K562 (cell line): ENCODE measurements around the gene PIK3CB. TPM values are rescaled to one million over a fixed set of nuclear protein-coding genes. Genes with fewer than 3 reads are reported as not detected.

Source experiments
- ATF7 ChIP-seq: fragments of 450-650 bp; IDR thresholded peaks from 2 replicates; pipeline ENCODE4 v1.7.1; 2014; ENCODE audit warnings: mild to moderate bottlenecking, moderate library complexity
- ETV6 ChIP-seq, 3 experiments: fragments of 150-350 bp in 1 of 3; sonication (generic) in 1 of 3; formaldehyde crosslinking in 1 of 3; IDR thresholded peaks; 2 replicates each; pipeline versions ENCODE4 v1.6.1 to v1.8.0; 2014 to 2022; ENCODE audit warnings: borderline replicate concordance in 2 of 3, low read depth in 2 of 3, antibody characterized with exemption in 1 of 3, low read length in 1 of 3, mild to moderate bottlenecking in 1 of 3, missing genetic modification reagents in 1 of 3
- FUS ChIP-seq: fragments of 200-400 bp; formaldehyde crosslinking; optimal IDR thresholded peaks from 2 replicates; pipeline ENCODE3; 2017; ENCODE audit warnings: low read depth, low read length
- HDAC1 ChIP-seq, 2 experiments: fragments of 450-650 bp; IDR thresholded peaks; 2 replicates each; pipeline ENCODE4 v1.6.1; 2016 to 2017; ENCODE audit warnings: inconsistent platforms in 1 of 2, mild to moderate bottlenecking in 1 of 2, moderate library complexity in 1 of 2
- HLTF ChIP-seq: fragments of 450-650 bp; IDR thresholded peaks from 2 replicates; pipeline ENCODE4 v1.6.1; 2016
- MIER1 ChIP-seq: fragments of 450-650 bp; IDR thresholded peaks from 2 replicates; pipeline ENCODE4 v1.6.1; 2016; ENCODE audit warnings: antibody characterized with exemption, mild to moderate bottlenecking, low read depth
- NFE2L1 ChIP-seq: fragments of 450-650 bp; IDR thresholded peaks from 2 replicates; pipeline ENCODE4 v1.6.1; 2016; ENCODE audit warnings: missing genetic modification characterization, low read depth, mild to moderate bottlenecking, missing compliant biosample characterization, moderate library complexity, borderline replicate concordance
- RCOR1 ChIP-seq, 2 experiments: IDR thresholded peaks; 2 replicates each; pipeline ENCODE4 v1.6.1; 2012; ENCODE audit warnings: low read depth in 2 of 2, low read length in 2 of 2, borderline replicate concordance in 1 of 2, improper control_type of control experiment in 1 of 2
- SIRT6 ChIP-seq: IDR thresholded peaks from one replicate; pipeline ENCODE4 v1.6.1; 2012; ENCODE audit warnings: low read depth, mild to moderate bottlenecking, control low read depth, inconsistent platforms, low read length, moderate library complexity
- TBP ChIP-seq: optimal IDR thresholded peaks from 2 replicates; pipeline ENCODE3; 2011; ENCODE audit warnings: low read depth, low read length, improper control_type of control experiment
- XRCC3 ChIP-seq: fragments of 450-650 bp; IDR thresholded peaks from 2 replicates; pipeline ENCODE4 v1.6.1; 2017; ENCODE audit warnings: mild to moderate bottlenecking, moderate library complexity
- polyA plus RNA-seq, 8 experiments: library from polyadenylated mRNA; depleted of rRNA in 4 of 8; stranded (reverse) in 5 of 8; unstranded in 3 of 8; fragments of >200 nt; fragmentation: Nextera tagmentation in 2 of 8; fragmentation: Illumina TruSeq in 1 of 8; extraction: Ambion mirVana in 2 of 8; extraction: Trizol in 1 of 8; gene quantifications; 2 replicates each; pipeline versions ENCODE4 v1.2.1 to v1.2.3, GENCODE V29; 2011 to 2014; ENCODE audit warnings: inconsistent platforms in 1 of 8, missing spikeins in 1 of 8
- total RNA-seq, 7 experiments: library from RNA; depleted of rRNA in 6 of 7; stranded (reverse); fragments of >200 nt in 6 of 7; fragmentation: Illumina TruSeq in 2 of 7; extraction: Trizol in 2 of 7; gene quantifications; 2 replicates each; pipeline versions ENCODE4 v1.2.1 to v1.2.3, GENCODE V29; 2011 to 2021; ENCODE audit warnings: low replicate concordance in 1 of 7
- TF ChIP-seq, protein P1 (sequence below): fragments of 250-450 bp; sonication (Bioruptor Pico); IDR thresholded peaks from 2 replicates; pipeline ENCODE4 v1.5.0; 2021
- TF ChIP-seq, protein P2 (sequence below), 2 experiments: fragments of 150-350 bp in 1 of 2; IDR thresholded peaks; 2 replicates each; pipeline ENCODE4 v1.6.1; 2012 to 2016; ENCODE audit warnings: low read depth in 2 of 2, low read length in 2 of 2, mild to moderate bottlenecking in 1 of 2, moderate library complexity in 1 of 2
- TF ChIP-seq, protein P3 (sequence below): IDR thresholded peaks from 2 replicates; pipeline ENCODE4 v1.6.1; 2011; ENCODE audit not compliant: insufficient read length; ENCODE audit errors: extremely low read depth
- TF ChIP-seq, protein P4 (sequence below): sonication (generic); formaldehyde crosslinking; IDR thresholded peaks from 2 replicates; pipeline ENCODE4 v1.5.0; 2020; ENCODE audit warnings: missing genetic modification reagents

The PIK3CB gene
- total and polyA plus RNA-seq, 9 of the 15 experiments (the other 6 are each of a cell fraction or from before 2014, with no cell fraction given), result 15.3 to 62.6 (median 28.3) TPM

DNA sequence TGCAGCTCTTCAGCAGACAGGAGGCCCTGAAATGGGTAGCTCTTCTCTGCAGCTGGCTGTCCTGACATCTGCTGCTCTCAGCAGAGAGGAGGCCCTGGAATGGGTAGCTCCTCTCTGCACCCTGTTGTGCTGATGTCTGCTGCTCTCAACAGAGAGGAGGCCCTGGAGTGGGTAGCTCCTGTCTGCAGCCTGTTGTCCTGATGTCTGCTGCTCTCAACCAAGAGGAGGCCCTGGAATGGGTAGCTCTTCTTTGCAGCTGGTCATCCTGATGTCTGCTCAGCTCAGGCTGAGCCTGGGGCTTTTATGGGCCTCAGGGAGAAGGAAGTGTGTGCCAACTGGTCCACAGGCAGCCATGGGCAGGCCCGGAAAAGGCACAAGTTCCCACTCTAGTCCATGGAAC, 66.6 kb downstream of the PIK3CB start (continued):
- TF ChIP-seq MIER1 (peak; percentile 58; the same call in 1 of the 2 replicates), NFE2L1 (tag) (no peak), RCOR1 (IDR thresholded peaks at IDR 0.05; ENCODE audit: borderline replicate concordance in 1 of 2, low read depth in 2 of 2, low read length in 2 of 2) (no peak), ETV6 (IDR thresholded peaks at IDR 0.05; ENCODE audit: borderline replicate concordance in 1 of 2, low read depth in 2 of 2, low read length in 1 of 2) (no peak), ETV6 (CRISPR knock-in tag; IDR thresholded peaks at IDR 0.05; ENCODE audit: borderline replicate concordance) (no peak), XRCC3 (peak; percentile 99), SIRT6 (no peak), HLTF (0 out of 2 replicates have a peak, but pooled peaks have one; percentile 41), HDAC1 (IDR thresholded peaks at IDR 0.05) (0 out of 4 replicates have a peak, but pooled peaks of 1 of the 2 experiments have one; percentile 31), FUS (no peak), ATF7 (peak; percentile 59), TBP (no peak)
- TF ChIP-seq, protein P1, sequence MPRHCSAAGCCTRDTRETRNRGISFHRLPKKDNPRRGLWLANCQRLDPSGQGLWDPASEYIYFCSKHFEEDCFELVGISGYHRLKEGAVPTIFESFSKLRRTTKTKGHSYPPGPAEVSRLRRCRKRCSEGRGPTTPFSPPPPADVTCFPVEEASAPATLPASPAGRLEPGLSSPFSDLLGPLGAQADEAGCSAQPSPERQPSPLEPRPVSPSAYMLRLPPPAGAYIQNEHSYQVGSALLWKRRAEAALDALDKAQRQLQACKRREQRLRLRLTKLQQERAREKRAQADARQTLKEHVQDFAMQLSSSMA (CRISPR knock-in tag), result no peak
- TF ChIP-seq, protein P2, sequence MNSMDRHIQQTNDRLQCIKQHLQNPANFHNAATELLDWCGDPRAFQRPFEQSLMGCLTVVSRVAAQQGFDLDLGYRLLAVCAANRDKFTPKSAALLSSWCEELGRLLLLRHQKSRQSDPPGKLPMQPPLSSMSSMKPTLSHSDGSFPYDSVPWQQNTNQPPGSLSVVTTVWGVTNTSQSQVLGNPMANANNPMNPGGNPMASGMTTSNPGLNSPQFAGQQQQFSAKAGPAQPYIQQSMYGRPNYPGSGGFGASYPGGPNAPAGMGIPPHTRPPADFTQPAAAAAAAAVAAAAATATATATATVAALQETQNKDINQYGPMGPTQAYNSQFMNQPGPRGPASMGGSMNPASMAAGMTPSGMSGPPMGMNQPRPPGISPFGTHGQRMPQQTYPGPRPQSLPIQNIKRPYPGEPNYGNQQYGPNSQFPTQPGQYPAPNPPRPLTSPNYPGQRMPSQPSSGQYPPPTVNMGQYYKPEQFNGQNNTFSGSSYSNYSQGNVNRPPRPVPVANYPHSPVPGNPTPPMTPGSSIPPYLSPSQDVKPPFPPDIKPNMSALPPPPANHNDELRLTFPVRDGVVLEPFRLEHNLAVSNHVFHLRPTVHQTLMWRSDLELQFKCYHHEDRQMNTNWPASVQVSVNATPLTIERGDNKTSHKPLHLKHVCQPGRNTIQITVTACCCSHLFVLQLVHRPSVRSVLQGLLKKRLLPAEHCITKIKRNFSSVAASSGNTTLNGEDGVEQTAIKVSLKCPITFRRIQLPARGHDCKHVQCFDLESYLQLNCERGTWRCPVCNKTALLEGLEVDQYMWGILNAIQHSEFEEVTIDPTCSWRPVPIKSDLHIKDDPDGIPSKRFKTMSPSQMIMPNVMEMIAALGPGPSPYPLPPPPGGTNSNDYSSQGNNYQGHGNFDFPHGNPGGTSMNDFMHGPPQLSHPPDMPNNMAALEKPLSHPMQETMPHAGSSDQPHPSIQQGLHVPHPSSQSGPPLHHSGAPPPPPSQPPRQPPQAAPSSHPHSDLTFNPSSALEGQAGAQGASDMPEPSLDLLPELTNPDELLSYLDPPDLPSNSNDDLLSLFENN (IDR thresholded peaks at IDR 0.05; ENCODE audit: low read depth in 2 of 2, low read length in 2 of 2), result no peak
- TF ChIP-seq, protein P3, sequence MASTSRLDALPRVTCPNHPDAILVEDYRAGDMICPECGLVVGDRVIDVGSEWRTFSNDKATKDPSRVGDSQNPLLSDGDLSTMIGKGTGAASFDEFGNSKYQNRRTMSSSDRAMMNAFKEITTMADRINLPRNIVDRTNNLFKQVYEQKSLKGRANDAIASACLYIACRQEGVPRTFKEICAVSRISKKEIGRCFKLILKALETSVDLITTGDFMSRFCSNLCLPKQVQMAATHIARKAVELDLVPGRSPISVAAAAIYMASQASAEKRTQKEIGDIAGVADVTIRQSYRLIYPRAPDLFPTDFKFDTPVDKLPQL, result no peak
- TF ChIP-seq, protein P4, sequence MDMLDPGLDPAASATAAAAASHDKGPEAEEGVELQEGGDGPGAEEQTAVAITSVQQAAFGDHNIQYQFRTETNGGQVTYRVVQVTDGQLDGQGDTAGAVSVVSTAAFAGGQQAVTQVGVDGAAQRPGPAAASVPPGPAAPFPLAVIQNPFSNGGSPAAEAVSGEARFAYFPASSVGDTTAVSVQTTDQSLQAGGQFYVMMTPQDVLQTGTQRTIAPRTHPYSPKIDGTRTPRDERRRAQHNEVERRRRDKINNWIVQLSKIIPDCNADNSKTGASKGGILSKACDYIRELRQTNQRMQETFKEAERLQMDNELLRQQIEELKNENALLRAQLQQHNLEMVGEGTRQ (CRISPR knock-in tag), result no peak
